Measurements from ENCODE around the gene TBC1D22A. TPM values are rescaled to one million over a fixed set of nuclear protein-coding genes. Genes with fewer than 3 reads are reported as not detected.

TBC1D22A gene
- total RNA-seq, 1 experiment from 2014 or later = 26.0 TPM

- Mint-ChIP-seq H3K4me3 (ENCODE audit: unreplicated experiment) (no peak overlapping the region), H3K36me3 (ENCODE audit: insufficient read depth, unreplicated experiment) (no peaks in the 10 kb centered on the region), H3K9me3 (ENCODE audit: unreplicated experiment) (peaks cover 11% of the 10 kb centered on the region), H3K27ac (ENCODE audit: low read depth, unreplicated experiment) (no peak overlapping the region), H3K4me1 (ENCODE audit: insufficient read depth, unreplicated experiment) (no peaks in the 10 kb centered on the region), H3K27me3 (ENCODE audit: insufficient read depth, unreplicated experiment) (no peaks in the 10 kb centered on the region)
- no peak for TF ChIP-seq CTCF (IDR thresholded peaks at IDR 0.05; ENCODE audit: unreplicated experiment)
- no peak for DNase-seq (ENCODE audit: unreplicated experiment)
- intact Hi-C loops (cut with micrococcal nuclease) = no loop called here
- ChIA-PET POLR2A (no interaction called here), CTCF (no interaction called here)
- BruUV-seq (replicated peaks) = no TSS peak
Measured at GRCh38 chr22:47188261-47189055, 426.0 kb downstream of the TBC1D22A start.

- ChIA-PET CTCF (interaction anchor here (0.6 kb wide), 1 partner anchor 14 kb away, joined by 3 read pairs; no protein-coding TSS in a partner anchor), POLR2A (no interaction called here)
- no peaks in the 10 kb centered on the region for H3K27me3 Mint-ChIP-seq (ENCODE audit: insufficient read depth, unreplicated experiment)
- peaks cover 11% of the 10 kb centered on the region for H3K9me3 Mint-ChIP-seq (ENCODE audit: unreplicated experiment)
- intact Hi-C loops (cut with micrococcal nuclease) = no loop called here
- H3K27ac Mint-ChIP-seq (ENCODE audit: low read depth, unreplicated experiment) = no peak overlapping the region
- DNase-seq (ENCODE audit: unreplicated experiment) = no peak
- BruUV-seq (replicated peaks) = no TSS peak
- no peaks in the 10 kb centered on the region for H3K4me1 Mint-ChIP-seq (ENCODE audit: insufficient read depth, unreplicated experiment)
- H3K4me3 Mint-ChIP-seq (ENCODE audit: unreplicated experiment) = no peak overlapping the region
- no peaks in the 10 kb centered on the region for H3K36me3 Mint-ChIP-seq (ENCODE audit: insufficient read depth, unreplicated experiment)
- TF ChIP-seq CTCF (IDR thresholded peaks at IDR 0.05; ENCODE audit: unreplicated experiment) = no peak
Measured at GRCh38 chr22:47189056-47189916, 426.8 kb downstream of the TBC1D22A start.

- BruUV-seq (replicated peaks) = no TSS peak
- POLR2A ChIA-PET = no interaction called here
- Mint-ChIP-seq H3K36me3 (ENCODE audit: insufficient read depth, unreplicated experiment) (no peaks in the 10 kb centered on the region), H3K4me1 (ENCODE audit: insufficient read depth, unreplicated experiment) (peaks cover 9% of the 10 kb centered on the region), H3K9me3 (ENCODE audit: unreplicated experiment) (peaks cover 3% of the 10 kb centered on the region), H3K27ac (ENCODE audit: low read depth, unreplicated experiment) (no peak overlapping the region), H3K4me3 (ENCODE audit: unreplicated experiment) (no peak overlapping the region), H3K27me3 (ENCODE audit: insufficient read depth, unreplicated experiment) (no peaks in the 10 kb centered on the region)
- DNase-seq (ENCODE audit: unreplicated experiment) = no peak
- CTCF ChIA-PET = interaction anchor here (0.6 to 0.7 kb wide), 2 partner anchors 15 to 66 kb away, joined by 3 read pairs; no protein-coding TSS in a partner anchor
- no peak for TF ChIP-seq CTCF (IDR thresholded peaks at IDR 0.05; ENCODE audit: unreplicated experiment)
- intact Hi-C loops (cut with micrococcal nuclease) = no loop called here
Measured at GRCh38 chr22:47190276-47190956, 428.0 kb downstream of the TBC1D22A start.
